GM18507 (cell line): ENCODE measurements around the gene BICC1.

Source experiments
- DNase-seq: peaks from one replicate; pipeline ENCODE4 v3.0.0; 2011; ENCODE audit warnings: low read depth; ENCODE audit not compliant: insufficient read length; ENCODE audit errors: extremely low spot score
- FAIRE-seq: peaks from 2 replicates; lab custom pipeline; 2011; peaks lifted over from hg19 to GRCh38; lab: Jason Lieb, UNC

BICC1 gene

GRCh38 chr10:58555170-58555929, 42.7 kb downstream of the BICC1 start:
- DNase-seq (no peak), FAIRE-seq (no peak)

GRCh38 chr10:58555930-58556311, 43.2 kb downstream of the BICC1 start:
- FAIRE-seq, result no peak
- DNase-seq, result no peak

DNA sequence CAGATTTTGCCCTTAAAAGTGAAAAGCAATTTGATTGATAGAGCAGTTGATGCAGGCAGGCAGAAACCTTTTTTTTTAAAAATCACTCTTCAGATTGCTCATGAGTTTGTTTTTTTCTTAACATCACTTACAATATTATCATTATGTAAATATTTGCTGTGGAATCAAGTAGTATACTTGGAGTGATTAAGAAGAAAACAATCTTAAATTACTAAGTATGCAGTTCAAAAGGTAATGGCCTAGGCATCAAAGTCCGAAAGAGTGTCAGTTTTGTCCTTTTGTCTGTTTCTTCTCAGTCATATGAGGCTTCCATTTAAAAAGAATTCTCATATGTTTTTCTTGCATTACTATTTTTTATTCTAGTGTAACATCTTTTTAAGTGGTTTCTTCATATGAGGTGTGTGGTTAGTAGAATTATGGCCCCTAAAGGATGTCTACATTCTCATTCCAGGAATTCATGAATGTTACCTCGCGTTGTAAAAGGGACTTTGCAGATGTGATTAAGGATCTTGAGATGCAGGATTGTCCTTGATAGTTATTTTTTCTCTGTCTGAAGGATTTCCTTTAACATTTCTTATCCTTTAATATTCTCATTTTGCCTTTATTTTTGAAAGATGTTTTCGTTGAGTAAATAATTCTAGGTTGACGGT, 44.0 kb downstream of the BICC1 start:
- DNase-seq (no peak), FAIRE-seq (no peak)

DNA sequence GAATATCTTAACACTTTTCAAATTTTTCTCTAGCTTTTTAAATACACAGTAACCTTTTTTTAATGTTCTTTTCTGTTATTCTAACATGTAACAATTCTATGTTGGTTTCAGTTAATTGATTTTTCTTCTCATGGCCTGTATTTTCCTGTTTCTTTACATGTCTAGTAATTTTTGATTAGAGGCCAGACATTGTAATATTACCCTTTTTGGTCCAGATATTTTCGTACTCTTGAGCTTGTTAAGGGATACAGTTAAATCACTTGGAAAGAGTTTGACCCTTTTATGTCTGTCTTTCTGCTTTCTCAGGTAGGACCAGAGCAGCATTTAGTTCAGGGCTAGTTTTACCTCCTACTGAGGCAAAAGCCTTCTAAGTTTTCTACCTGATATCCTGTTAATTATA, 45.0 kb downstream of the BICC1 start:
- no peak for DNase-seq
- FAIRE-seq, result no peak

DNA sequence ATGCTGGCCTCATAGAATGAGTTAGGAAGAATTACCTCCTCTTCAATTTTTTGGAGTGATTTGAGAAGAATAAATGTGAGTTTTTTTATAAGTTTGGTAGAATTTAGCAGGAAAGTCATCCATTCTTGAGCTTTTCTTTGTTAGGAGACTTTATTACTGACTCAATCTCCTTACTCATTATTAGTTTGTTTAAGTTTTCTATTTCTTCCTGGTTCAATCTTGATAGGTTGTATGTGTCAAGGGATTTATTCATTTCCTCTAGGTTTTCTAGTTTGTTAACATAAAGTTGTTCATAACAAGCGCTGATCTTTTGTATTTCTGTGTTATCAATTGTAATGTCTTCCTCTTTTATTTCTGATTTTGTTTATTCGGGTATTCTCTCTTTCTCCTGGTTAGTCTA, 47.4 kb downstream of the BICC1 start:
- no peak for FAIRE-seq

GRCh38 chr10:58565271-58565670, 52.6 kb downstream of the BICC1 start:
- FAIRE-seq, result no peak

More for the DNA sequence above, 47.4 kb downstream of the BICC1 start:
- no peak for DNase-seq

DNA sequence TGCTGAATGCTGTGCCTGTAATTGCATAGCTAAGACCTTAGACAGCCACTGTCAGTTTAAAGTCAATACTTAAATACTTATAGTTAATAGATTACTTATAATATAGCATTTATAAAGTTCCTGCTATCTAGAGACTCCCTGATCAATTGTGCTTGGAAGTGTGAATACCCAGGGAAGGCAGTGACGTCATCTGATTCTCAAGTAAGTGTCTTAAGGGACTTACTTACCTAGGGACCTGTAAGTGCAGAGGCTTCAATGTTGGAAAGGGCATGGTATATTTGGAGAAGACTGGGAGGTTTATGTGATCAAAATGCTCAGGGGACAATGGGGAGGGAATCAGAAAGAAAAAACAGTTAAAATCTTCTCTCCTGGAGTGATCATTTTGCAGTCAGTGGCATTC, 55.0 kb downstream of the BICC1 start:
- FAIRE-seq, result no peak

More at GRCh38 chr10:58565271-58565670, 52.6 kb downstream of the BICC1 start:
- DNase-seq, result no peak

DNA sequence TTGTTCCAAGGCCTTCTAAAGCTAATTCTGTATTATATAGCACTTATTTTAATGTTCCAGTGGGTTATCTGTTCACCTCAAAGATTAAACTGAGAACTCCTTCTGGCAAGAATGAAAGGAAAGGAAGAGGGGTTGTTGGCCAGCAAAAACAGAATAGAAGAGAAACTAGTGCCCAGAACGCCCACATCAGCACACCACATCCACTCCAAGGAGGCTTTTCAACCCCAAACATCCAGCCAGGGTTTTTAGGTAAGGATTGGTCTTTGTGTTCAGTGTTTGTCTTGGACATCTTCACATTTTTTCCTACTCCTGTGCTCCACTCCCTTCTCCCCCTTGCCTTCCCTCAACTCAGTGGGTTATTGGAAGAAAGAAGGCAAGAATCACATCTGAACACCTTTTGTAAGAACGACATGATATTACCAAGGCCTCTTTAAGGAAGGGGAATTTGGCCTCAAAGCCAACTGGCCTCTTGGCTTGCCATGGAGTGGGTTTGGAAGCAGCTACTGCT, 55.8 kb downstream of the BICC1 start:
- no peak for DNase-seq
- no peak for FAIRE-seq

More for the DNA sequence above, 55.0 kb downstream of the BICC1 start:
- DNase-seq, result no peak

GRCh38 chr10:58570307-58570723, 57.6 kb downstream of the BICC1 start:
- no peak for DNase-seq
- FAIRE-seq, result no peak

DNA sequence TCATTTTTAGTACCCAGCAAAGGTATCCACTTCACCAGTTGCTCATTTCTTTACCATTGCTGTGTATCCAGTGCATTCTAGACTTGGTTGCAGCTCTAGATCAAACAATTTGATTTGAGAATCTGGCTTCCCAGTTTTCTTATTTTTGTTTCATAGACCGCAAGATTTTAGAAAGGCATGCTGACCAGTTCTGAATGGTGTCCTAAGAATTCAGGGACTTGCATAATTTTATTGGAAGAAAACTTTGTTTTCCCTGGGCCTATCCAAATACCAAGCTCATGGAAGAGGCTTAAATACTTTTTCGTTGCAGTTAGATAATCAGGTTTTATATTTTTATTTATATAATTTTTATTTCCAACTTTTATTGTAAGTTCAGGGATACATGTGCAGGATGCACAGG, 58.3 kb downstream of the BICC1 start:
- no peak for DNase-seq
- FAIRE-seq, result no peak

- DNase-seq (no peak), FAIRE-seq (no peak)
Observed at GRCh38 chr10:58573144-58573543, 60.5 kb downstream of the BICC1 start.

GRCh38 chr10:58574058-58574457, 61.4 kb downstream of the BICC1 start:
- no peak for FAIRE-seq
- no peak for DNase-seq

DNA sequence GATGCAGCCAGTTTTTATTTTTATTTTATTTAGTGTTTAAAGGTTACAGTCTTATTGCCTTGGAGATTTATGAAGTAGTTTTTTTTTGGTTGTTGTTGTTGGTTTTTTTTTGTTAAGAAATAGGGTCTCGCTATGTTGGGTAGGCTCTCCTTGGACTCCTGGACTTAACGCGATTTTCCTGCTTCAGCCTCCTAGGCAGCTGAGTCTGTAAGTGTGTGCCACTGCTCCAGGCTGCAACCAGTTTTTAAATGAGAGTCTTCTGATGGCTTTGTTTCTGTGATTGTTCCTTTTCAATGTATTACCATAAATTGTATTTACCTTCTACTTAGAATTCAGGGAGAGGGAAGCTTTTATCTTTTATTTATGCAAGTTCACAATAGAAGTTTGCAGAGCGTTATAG, 62.8 kb downstream of the BICC1 start:
- no peak for DNase-seq
- no peak for FAIRE-seq

DNA sequence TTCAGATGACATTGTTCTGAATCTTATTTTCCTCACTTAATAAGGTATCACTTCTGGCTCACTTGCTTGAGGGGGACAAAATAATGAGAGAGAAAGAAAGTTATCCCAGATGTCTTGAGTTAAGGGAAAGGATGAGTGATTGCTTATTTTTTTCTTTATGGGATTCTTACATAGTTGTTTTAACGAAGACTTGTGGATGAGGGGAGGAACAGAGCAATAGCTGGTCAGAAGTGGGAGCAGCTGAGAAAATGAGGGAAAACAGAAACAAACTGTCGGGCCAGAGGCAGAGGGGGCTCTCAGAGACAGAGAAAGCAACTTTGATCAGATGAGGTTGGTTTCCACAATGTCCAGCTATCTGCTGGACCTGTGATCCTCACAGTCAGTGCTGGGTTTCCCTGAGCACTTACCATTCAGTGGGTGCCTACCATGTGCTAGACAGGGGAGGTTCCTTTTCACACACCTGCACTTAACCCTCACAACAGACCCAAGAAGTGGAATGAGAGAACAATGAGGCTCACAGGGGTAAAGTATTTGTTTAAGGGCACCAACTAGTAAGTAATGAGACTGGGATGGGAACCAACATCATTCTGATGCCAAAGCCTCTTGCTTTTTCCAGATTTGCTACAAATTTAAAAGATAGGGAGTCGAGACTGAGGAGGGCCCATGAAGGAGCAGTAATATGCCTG, 64.2 kb downstream of the BICC1 start:
- DNase-seq, result no peak
- no peak for FAIRE-seq

DNA sequence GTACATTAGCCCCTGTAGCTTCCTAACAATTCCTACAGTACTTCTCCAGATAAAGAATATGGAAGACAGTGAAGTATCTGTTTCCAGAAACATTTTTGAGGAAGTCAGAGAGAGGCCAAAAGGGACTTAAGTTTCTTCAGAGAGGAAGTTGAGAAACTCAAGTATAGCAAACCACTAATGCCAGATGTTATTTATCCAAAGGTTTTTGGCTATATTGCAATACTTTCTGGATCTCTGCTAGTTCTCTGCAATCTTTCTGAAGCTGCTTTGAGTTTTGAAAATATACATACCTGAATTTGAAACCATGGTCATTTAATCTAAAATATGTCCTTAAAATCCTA, 64.7 kb downstream of the BICC1 start:
- DNase-seq (no peak), FAIRE-seq (no peak)

GRCh38 chr10:58578366-58578765, 65.7 kb downstream of the BICC1 start:
- FAIRE-seq (no peak), DNase-seq (no peak)

- FAIRE-seq (no peak), DNase-seq (no peak)
Observed at GRCh38 chr10:58579011-58579655, 66.5 kb downstream of the BICC1 start.

DNA sequence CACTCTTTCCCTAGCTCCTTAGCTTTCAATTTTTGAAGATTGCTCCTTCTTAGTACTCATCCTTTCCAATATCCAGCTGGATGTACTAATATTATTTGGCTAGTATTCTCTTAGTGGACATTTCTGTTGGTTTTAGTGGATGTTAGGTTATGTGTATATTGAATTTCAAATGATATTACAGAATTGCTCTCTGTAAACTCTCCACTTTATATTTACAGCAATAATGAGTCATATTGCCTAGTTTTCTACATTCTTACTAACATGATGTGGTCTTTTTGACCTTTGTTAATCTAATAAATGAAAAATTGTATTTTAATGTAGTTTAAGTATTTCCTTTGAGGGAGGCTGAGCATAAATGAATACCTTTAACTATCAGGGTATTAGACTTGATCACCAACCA, 69.4 kb downstream of the BICC1 start:
- DNase-seq (no peak), FAIRE-seq (no peak)

GRCh38 chr10:58585435-58585834, 72.8 kb downstream of the BICC1 start:
- FAIRE-seq (no peak), DNase-seq (no peak)
